Measurements from ENCODE around the gene UBE2D3. TPM values are rescaled to one million over a fixed set of nuclear protein-coding genes. Genes with fewer than 3 reads are reported as not detected.

The UBE2D3 gene
- total RNA-seq, 4 donors from 2014 or later = 436 to 523 (median 488) TPM

DNA sequence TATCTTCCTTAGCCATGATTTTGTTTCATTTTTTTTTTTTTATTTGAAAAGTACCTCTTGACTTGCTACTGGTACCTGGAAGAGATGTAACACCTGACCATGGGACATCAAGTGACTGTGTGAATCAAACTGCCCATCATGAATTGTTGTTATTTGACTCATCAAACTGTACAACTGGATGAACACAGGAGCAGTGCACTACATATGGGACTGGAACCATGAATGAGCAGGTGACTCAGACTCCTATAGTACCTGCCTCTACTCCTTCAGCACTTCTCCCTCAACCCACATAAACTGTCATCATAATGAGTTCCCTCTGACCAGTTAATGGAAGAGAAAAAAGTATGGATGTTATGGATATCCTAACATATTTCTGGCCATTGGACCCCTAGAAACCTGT lies 15.9 kb upstream of the UBE2D3 start:
- Histone ChIP-seq H3K4me1 (no peaks in the 10 kb centered on the region), H3K36me3 (no peaks in the 10 kb centered on the region), H3K4me3 (no peak overlapping the region), H3K27me3 (no peaks in the 10 kb centered on the region), H3K9me3 (no peaks in the 10 kb centered on the region), H3K27ac (no peak overlapping the region)
- TF ChIP-seq, protein P1, sequence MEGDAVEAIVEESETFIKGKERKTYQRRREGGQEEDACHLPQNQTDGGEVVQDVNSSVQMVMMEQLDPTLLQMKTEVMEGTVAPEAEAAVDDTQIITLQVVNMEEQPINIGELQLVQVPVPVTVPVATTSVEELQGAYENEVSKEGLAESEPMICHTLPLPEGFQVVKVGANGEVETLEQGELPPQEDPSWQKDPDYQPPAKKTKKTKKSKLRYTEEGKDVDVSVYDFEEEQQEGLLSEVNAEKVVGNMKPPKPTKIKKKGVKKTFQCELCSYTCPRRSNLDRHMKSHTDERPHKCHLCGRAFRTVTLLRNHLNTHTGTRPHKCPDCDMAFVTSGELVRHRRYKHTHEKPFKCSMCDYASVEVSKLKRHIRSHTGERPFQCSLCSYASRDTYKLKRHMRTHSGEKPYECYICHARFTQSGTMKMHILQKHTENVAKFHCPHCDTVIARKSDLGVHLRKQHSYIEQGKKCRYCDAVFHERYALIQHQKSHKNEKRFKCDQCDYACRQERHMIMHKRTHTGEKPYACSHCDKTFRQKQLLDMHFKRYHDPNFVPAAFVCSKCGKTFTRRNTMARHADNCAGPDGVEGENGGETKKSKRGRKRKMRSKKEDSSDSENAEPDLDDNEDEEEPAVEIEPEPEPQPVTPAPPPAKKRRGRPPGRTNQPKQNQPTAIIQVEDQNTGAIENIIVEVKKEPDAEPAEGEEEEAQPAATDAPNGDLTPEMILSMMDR (IDR thresholded peaks at IDR 0.05) = no peak
- TF ChIP-seq POLR2A (IDR thresholded peaks at IDR 0.05) (no peak), EP300 (IDR thresholded peaks at IDR 0.05) (no peak), POLR2AphosphoS5 (IDR thresholded peaks at IDR 0.05) (no peak)
- DNase-seq (ENCODE audit: low spot score in 2 of 2) = no peak

DNA sequence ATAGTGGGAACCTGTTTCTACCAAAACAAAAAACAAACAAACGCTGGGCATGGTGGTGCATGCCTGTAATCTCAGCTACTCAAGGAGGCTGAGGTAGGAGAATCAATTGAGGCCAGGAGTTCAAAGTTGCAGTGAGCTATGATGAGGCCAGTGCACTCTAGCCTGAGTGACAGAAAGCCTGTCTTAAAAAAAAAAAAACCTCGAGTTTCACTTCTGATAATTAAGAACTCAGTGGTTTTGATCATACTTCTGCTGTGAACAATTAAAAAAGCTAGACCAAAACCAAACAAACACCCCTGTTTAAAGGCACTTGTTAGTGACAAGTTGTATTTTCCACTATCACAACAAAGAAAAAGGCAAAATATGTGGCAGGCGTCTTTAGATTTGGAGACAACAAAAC lies 15.0 kb upstream of the UBE2D3 start:
- Histone ChIP-seq H3K4me3 (no peak overlapping the region), H3K4me1 (no peaks in the 10 kb centered on the region), H3K36me3 (no peaks in the 10 kb centered on the region), H3K27me3 (no peaks in the 10 kb centered on the region), H3K27ac (no peak overlapping the region), H3K9me3 (no peaks in the 10 kb centered on the region)
- no peak for DNase-seq (ENCODE audit: low spot score in 2 of 2)
- no peak for TF ChIP-seq EP300 (IDR thresholded peaks at IDR 0.05)
- TF ChIP-seq POLR2AphosphoS5 (IDR thresholded peaks at IDR 0.05) = no peak
- TF ChIP-seq, protein P1 (IDR thresholded peaks at IDR 0.05) = no peak
- no peak for TF ChIP-seq POLR2A (IDR thresholded peaks at IDR 0.05)
- WGBS = 84% methylated on average over 3 of the region's 3 CpGs

DNA sequence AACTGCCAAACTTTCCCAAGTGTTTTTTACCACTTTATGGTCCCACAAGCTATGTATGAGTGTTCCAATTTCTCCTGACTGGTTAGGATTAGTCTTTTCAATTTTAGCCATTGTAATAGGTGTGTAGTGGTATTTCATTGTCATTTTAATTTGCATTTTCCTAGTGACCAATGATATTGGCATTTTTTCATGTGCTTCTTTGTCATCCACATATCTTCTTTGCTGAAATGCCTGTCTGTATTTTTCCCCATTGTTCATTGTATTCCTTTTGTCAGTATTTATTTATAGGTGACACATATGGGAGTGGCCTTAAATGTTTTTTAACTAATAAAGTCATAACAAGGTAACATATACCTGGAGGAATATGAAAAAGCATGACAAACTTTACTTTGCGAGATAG lies 9.2 kb upstream of the UBE2D3 start:
- DNase-seq (ENCODE audit: low spot score in 2 of 2) = no peak
- no peaks in the 10 kb centered on the region for H3K4me1 ChIP-seq
- H3K27ac ChIP-seq = no peak overlapping the region
- H3K9me3 ChIP-seq = no peaks in the 10 kb centered on the region
- no peak overlapping the region for H3K4me3 ChIP-seq
- WGBS = 95% methylated on average over 1 of the region's 1 CpG
- TF ChIP-seq EP300 (IDR thresholded peaks at IDR 0.05) (no peak), POLR2A (IDR thresholded peaks at IDR 0.05) (no peak), POLR2AphosphoS5 (IDR thresholded peaks at IDR 0.05) (no peak)
- TF ChIP-seq, protein P1 (IDR thresholded peaks at IDR 0.05) = no peak
- no peaks in the 10 kb centered on the region for H3K36me3 ChIP-seq
- no peaks in the 10 kb centered on the region for H3K27me3 ChIP-seq

DNA sequence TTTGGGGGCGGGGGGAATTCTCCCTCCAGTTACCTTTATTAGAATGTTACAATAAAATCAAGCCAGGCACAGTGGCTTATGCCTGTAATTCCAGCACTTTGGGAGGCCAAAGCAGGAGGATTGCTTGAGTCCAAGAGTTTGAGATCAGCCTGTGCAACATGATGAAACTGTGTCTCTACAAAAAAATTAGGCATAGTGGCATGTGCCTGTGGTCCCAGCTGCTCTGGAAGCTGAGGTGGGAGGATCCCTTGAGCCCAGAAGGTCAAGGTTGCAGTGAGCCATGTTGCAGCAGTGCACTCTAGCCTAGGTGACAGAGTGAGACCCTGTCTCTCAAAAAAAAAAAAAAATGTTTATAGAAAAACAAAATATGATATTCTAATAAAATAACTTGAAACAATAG lies 5.3 kb upstream of the UBE2D3 start:
- WGBS = 88% methylated on average over 1 of the region's 1 CpG

DNA sequence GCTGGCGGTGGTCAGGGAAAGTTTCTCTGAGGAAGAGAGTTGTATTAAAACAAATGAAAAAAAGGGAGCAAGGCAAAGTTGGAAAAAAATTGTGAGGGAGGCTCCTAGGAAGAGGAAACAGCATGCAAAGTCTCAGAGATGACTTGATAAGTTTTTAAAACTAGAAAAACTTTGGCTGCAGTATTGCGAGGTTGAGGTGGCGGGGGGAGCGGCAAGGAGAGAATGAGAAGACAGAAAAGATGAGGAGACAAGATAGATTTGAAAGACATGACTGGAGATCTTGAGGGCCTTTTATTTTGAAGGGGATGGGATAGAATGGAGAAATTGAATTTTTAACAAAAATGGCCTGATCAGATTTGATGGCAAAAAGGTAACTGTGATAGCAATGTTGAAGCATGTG lies 4.8 kb upstream of the UBE2D3 start:
- Histone ChIP-seq H3K36me3 (no peaks in the 10 kb centered on the region), H3K4me3 (no peak overlapping the region), H3K9me3 (no peaks in the 10 kb centered on the region), H3K4me1 (peaks cover 14% of the 10 kb centered on the region), H3K27ac (no peak overlapping the region), H3K27me3 (no peaks in the 10 kb centered on the region)
- TF ChIP-seq, protein P1 (IDR thresholded peaks at IDR 0.05) = no peak
- no peak for TF ChIP-seq POLR2A (IDR thresholded peaks at IDR 0.05)
- TF ChIP-seq EP300 (IDR thresholded peaks at IDR 0.05) = no peak
- TF ChIP-seq POLR2AphosphoS5 (IDR thresholded peaks at IDR 0.05) = no peak
- WGBS = 89% methylated on average over 4 of the region's 4 CpGs
- no peak for DNase-seq (ENCODE audit: low spot score in 2 of 2)

More for the DNA sequence above, 5.3 kb upstream of the UBE2D3 start:
- DNase-seq (ENCODE audit: low spot score in 2 of 2) = no peak
- H3K4me1 ChIP-seq = peaks cover 14% of the 10 kb centered on the region
- no peaks in the 10 kb centered on the region for H3K27me3 ChIP-seq
- no peak overlapping the region for H3K4me3 ChIP-seq
- H3K36me3 ChIP-seq = no peaks in the 10 kb centered on the region
- H3K27ac ChIP-seq = no peak overlapping the region
- TF ChIP-seq POLR2AphosphoS5 (IDR thresholded peaks at IDR 0.05) (no peak), EP300 (IDR thresholded peaks at IDR 0.05) (no peak), POLR2A (IDR thresholded peaks at IDR 0.05) (no peak)
- TF ChIP-seq, protein P1 (IDR thresholded peaks at IDR 0.05) = no peak
- no peaks in the 10 kb centered on the region for H3K9me3 ChIP-seq

All from suprapubic skin (tissue), 4 donors.